NCI-H774 (cell line): Measurements from ENCODE around the gene RHD.
"Not testable (repeated sequence)": the region's sequence is repeated elsewhere in the genome, so short reads cannot be mapped to it uniquely, and the experiment has no call there.

Experiments
- DNase-seq: peaks from one replicate; lab custom pipeline; 2025; lab: John Stamatoyannopoulos, UW

RHD gene

DNA sequence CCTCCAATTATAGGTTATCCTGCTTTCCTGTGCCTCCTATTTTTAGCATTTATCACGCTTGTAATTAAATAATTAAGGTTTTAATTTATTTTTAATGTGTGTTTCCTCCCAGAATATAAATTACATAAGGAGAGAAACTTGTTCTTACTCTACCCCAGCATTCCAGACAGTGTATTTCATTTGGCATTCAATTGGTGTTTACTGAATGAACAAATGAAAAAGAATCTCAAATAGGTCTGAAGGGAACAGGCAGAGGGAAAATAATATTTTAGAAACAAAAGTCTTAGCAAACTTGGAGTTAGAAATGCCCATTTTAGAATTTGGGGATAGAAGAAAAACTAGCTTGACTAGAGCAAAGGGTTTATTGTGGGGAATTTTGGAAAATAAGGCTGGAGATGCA is 15.1 kb upstream of the RHD start:
- no peak for DNase-seq

DNA sequence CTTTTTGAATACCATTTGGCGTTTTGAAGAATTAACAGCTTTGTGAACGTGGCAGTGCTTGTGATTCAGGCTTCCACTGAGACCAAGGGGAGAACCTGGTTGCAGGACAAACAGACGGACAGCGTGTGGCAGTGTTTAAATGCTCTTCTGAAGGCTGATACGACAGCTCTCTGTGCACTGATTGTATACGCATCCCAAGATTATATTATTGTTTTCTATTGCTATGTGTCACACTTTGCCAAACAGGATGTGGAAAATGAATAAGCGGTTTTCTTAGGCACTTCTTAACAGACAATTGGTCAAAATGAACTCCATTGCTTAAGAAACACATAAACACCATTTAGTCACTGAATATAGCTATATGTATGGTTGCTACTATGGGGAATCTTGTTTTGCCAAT is 12.5 kb upstream of the RHD start:
- DNase-seq = not testable (repeated sequence)

DNA sequence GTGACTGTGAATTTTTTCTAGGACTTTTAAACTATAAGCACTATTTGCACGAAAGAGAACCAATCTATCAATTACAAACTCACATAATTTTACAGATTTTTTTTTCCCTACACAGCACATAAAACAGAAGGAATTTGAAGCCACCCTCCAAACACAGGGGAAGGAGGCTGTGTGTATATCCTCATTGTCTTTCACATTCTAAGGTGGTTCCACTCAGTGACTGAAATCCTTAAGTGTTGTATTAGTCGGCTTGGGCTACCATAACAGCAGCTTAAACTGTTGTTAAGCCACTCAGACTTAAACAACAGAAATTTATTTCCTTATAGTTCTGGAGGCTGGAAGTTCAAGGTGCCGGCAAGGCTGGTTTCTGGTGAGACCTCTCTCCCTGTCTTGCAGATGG is 12.0 kb upstream of the RHD start:
- DNase-seq = not testable (repeated sequence)

DNA sequence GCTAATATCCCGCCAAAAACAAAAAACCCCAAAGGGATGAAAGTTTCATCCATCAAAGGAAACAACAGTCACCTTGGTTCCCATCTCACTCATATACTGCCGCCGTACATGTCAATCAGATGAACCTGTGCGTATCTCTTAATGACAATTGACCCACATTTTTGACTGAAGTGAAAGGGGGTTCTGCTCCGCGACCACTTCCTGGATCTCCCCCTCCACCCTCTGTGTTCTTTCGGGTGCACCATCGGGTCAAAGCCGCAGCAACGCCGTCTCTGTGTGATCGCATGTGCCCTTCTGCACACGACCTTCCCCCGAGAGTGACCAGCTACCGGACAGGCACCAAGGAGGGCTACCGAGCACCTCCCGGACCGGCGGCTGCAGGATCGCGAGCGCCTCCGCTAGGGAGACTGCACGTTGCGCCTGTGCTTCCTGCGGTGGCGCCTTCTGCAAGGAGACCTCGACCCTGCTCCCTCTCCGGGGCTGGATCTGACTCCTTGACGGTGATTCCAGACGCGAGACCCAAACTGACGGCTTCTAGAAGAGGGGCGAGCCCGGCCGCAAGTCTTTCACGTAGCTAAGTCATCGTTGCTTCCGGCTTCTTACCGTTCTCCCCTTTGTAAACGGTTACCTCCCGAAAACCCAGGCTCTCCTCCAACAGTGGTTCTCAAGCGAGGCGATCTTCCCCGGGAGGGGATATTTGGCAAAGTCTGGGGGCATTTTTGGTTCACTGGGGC is 5.6 kb upstream of the RHD start:
- DNase-seq = not testable (repeated sequence)

DNA sequence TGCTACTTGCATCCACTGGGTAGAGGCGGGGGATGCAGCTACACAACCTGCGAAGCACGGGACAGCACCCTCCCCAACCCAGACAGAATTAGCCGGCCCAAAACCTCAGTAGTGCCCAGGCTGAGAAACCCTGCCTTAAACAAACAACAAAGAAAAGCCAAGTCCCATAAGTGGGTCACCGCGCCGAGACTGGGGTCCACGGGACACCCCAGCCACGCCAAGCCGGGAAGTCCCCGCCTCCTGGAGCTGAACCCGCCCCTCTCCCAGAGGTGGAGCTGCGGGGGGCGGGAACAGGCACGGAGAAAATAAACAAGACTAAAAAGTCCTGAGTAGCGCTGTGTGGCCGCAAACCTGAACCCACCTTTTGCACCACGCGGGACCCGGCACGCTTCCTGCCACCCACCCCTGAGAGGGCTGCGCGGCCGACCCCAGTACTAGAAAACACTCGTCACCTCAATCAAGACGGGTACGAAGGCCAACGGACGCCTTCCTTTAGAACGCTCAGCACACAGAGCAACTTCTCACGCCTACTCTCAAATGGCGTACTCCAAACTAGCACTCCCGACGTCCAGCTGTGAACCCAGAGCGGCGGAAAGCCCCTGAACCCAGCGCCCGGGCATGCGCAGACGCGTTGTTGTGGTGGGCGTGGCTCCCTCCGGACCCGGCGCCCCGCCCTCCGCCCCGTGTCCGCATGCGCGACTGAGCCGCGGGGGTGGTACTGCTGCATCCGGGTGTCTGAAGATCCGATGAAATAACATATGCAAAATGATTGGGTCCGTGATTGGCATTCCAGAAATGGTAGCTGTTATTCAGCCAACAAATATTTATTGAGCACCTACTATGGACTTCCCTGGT is 4.8 kb upstream of the RHD start:
- peak; percentile 43 for DNase-seq

DNA sequence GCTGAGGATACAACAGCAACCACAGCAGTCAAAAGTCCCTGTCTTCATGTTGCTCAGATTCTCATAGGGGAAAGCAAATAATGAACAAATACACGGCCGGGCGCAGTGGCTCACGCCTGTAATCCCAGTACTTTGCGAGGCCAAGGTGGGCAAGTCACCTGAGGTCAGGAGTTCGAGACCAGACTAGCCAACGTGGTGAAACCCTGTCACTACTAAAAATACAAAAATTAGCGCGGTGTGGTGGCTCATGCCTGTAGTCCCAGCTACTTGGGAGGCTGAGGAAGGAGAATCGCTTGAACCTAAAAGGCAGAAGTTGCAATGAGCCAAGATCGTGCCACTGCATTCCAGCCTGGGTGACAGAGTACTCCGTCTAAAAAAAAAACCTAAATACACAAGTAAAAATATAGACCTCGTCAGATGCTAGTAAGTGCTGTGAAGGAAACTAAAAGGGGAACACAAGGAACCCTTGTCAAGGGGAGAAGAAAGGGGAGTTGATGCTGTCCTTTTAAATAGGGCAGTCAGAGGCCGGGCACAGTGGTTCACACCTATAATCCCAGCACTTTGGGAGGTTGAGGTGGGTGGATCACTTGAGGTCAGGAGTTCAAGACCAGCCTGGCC is 4.1 kb upstream of the RHD start:
- not testable (repeated sequence) for DNase-seq

DNA sequence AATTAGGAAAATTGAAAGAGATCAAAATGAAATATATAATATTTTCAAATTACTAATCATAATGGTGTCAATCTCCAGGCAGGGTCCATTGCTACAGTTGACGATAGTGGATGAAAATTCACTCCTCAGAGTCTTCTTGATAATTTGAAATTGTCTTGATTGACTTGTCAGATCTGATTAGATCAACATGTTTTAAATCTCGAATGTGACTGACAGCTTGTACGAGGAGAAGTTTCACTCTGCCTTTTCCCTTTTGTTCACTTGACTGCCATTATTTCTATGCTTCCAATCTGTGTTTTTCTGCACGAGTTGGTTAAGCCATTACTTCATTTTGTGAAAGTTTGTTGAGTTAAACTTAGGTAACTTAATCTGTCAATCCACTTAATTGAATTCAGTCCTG is 3.3 kb downstream of the RHD start:
- DNase-seq = not testable (repeated sequence)

DNA sequence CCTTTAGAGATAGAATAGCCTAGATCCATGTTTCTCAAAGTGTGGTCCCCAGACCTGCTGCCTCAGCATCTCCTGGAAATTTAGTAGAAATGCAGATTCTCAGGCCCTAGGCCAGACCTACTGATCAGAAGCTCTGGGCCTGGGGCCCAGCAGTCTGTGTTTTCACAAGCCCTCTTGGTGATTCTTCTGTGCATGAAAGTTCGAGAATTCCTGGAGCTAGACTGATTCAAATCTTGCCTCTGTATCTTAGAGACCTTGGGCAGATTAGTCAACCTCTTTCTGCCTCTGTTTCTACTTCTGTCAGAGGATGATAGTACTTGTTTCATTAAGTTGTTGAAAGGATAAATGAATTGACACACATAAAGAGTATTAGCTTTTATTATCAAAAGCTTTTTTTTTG is 5.0 kb downstream of the RHD start:
- DNase-seq = not testable (repeated sequence)

DNA sequence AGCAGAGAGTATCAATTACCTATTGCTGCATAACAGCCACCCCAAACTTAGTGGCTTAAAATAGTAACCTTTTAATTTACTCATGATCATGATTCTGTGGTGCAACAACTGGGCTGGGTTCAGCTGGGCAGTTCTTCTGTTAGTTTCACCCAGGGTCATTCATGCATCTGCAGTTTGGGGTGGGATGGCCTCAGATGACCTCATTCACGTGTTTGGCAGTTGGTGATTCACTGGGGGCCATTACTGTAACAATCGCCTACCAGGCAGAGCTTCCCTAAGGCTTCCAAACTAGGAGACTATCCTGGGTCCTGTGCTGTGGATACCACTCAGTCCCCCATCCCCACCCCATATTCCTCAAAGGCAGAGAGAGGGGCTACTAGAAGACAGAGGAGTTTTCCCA is 6.0 kb downstream of the RHD start:
- DNase-seq = not testable (repeated sequence)

DNA sequence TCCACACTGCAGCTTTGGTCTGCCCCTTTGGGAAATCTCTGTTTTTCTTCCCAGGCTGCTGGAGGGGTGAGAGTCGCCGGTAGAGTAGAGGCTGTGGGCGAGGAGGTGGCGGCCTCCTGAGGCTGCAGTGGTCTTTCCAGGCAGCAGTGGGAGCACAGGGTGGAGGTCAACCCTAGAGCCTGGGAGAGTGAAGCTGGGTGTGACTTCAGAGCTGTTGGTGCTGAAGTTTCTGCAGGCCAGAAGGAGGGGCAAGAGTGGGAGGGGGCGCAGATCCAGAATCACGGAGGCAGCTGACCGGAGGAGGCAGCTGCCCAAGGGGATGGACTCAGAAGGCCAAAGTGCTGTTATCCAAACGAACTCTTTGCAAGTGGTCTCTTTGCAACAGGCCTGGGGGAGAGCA is 6.5 kb downstream of the RHD start:
- DNase-seq = not testable (repeated sequence)

DNA sequence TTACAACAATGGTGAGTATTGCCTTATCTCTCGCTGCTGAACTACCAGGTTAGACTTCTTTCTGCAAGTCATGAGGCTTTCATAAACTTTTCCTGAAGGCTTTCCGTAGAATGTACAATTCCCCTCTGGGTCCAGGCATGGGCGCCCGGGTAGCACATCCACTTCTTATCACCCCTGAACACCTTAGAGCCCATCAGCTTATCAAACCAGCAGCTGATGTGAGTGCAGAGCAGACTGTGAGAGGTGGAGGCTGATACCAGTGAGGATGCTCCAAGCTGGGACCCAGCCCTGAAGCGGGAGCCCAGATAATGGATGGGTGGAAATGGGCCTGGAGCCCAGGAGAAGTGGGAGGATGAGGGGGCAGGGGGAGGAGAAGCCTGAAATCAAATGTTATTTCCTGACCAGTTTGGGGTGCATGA is 7.4 kb downstream of the RHD start:
- DNase-seq = not testable (repeated sequence)

DNA sequence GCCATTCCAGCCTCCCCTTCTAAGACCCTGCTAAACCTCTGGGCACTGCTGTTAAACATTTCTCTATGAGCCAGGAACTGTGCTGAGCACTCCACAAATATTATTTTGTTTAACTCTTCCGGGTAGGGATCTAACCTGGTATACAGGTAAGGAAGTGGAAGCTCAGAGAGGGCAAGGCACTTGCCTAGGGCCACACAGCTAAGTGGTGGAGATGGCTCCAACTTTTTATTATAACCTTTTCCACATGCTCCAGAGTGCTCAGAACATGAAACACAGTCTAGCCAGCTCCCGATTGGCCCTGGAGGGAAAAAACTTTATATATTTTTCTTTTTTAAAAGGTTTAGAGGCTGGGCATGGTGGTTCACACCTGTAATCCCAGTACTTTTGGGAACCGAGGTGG is 13.6 kb downstream of the RHD start:
- DNase-seq = not testable (repeated sequence)

DNA sequence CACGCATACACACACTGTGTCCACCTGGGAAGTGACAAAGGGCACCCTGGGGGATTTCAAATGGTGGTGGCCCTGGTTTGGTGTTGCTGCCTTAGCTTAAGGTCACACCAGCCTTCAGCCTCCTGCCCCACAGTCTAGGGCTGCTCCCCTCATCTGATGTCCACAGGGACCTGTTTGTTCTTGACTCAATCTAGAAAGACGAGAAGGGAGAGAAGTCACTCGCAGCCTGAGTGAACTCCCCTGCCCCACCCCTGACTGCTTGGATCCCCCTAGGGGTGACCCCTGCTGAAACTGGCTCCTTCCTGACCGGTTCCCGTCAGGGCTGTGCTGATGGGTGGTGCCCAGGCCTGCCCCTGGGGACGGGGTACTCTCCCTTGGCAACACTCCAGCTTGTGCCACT is 14.9 kb downstream of the RHD start:
- DNase-seq = not testable (repeated sequence)

DNA sequence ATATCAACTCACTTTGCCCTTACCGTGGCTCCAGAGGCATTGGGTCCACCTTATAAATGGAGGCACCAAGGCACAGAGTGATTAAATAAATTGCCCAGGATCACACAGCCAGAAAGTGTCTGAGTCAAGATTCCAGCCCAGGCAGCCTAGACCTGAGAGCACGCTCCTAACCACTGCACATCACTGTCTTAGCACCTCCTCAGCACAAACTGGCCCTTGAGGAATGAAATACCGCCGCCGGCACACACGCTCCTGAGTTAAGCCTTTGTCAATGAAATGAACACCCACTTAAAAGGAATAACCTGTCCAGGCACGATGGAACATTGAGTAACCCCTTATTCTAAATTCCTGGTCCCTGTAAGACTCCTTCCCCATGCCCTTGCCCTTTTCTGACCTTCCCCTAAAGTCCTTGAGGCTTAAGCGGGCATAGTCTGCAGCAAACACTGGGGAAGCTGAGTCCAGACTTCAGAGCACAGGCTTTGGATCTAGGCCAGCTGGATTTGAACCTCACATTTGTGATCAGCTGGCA is 16.3 kb downstream of the RHD start:
- DNase-seq = not testable (repeated sequence)

DNA sequence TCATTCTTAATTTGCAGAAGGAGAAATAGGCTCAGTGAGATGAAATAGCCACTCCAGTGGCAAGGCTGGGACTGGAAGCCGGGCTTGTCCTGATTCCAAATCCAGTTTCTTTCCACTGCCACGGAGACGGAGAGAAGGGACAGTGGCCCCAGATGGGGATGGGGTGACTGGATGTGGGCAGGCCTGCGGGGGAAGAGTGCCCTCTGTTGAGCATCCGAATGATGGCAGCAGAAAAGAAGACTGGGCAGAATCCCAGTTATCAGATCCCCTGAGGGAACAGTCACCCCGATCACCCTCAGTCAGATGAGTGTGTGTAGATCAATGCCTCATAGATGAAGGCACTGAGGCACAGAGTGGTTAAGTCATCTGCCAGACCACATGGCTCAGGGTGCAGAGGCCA is 17.7 kb downstream of the RHD start:
- DNase-seq = not testable (repeated sequence)

DNA sequence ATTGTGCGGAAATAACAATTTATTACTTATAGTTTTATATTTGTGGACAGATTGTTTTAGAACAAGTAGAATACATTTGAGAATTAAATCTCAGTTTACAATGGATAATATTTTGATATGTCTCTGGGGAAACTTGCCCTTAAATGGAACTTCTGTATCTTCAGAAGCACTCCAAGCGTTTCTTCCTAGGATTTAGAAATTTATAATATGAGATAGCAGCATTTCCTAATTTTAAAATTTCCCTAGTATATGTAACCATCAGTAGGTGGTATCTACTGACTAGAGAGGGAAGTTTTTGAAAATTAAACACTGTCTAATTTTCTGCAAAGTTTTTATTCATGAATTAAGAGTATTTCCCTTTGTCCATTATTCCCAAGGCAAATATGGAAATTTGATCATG is 21.1 kb downstream of the RHD start:
- DNase-seq = not testable (repeated sequence)

DNA sequence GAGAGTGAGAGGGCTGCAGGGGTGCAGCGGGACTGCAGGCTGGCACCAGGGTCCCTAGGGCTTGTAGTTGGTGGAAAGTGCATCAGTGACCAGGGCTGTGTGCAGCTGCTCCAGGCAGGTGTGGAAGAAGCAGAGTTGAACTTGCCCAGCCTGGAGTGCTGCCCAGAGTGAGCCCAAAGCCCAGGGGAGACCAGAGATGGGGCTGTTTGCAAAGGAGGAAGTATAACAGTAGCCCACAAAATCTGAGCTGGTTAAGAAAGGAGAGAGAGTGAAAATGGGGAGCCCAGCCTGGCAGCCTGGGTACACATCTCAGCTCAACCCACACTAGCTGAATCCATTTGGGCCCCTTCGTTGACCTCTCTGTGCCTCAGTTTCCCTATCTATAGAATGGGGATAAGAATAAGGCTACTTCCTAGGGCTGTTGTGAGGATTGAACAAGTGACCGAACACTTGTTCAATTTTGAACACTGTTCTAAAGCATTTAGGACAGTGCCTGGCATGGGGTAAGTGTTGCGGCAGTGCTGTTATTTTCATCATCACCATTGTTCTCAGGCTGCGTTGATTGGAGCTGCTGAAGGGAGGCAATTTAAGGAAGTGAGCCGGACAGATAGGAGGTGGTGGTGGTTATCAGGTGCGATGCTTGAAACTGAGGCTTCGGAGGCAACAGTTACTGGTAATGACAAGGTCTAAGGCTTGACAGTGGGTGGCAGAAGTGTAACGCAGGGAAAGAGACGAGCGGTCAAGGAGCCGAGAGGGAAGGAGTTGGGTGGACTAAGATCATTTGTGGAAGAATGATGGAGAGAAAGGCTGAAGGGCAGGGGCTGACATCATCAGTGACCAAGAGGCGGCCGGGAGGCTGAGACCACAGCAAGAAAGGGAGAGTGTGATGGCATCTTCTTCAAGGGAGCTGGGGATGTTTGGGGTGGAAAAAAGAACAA is 22.8 kb downstream of the RHD start:
- not testable (repeated sequence) for DNase-seq

DNA sequence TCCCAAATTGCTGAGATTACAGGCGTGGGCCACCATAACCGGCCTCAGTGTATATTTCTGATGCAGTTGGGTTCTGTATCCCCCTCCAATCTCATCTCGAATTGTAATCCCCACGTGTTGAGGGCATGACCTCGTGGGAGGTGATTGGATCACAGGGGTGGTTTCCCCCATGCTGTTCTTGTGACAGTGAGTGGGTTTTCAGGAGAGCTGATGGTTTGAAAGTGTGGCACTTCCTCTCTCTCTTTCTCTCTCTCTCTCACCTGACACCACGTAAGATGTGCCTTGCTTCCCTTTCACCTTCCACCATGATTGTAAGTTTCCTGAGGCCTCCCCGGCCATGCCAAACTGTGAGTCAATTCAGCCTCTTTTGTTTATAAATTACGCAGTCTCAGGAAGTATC is 24.2 kb downstream of the RHD start:
- DNase-seq = not testable (repeated sequence)

DNA sequence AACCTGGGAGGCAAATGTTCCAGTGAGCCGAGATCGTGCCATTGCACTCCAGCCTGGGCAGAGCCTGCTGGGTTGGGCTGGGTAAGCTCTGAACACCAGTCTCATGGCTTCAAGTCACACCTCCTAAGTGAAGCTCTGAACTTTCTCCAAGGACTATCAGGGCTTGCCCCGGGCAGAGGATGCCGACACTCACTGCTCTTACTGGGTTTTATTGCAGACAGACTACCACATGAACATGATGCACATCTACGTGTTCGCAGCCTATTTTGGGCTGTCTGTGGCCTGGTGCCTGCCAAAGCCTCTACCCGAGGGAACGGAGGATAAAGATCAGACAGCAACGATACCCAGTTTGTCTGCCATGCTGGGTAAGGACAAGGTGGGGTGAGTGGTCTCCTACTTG is 28.4 kb downstream of the RHD start:
- DNase-seq = not testable (repeated sequence)

DNA sequence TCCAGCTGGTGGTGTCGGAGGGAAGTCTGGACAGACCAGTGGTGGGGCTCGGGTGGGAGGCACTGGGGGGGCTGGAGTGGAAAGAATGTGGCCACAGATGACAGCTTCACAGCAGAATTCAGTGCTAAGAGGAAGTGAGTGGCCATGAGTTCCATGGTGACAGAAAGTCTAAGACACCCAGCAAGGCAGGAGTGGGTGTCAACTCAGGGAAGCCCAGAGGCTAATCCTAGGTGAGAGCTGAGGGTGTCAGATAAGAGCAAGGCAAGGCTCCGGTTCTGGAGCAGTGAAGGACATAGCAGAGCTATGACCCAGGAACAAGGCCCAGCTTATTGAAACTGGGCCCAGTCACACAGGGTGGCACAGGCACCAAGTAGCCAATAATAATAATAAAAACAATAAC is 30.0 kb downstream of the RHD start:
- DNase-seq = not testable (repeated sequence)

DNA sequence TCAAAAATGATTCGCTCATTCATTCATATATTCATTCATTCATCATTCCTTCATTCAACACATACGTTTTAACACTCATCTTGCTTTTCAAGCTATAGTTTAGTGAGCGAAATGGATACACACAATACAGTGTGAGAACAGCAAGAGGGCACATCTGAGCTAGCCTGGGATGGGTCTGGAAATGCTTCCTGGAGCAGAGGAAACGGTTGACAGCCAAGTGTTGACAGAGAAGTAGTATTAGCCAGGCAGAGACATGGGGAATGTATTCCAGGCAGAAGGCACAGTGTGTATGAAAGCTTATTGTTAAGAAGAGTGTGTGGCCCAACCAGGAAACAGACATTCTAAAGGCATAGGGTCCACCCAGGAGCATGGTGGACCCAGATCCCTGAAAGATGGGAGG is 32.6 kb downstream of the RHD start:
- DNase-seq = not testable (repeated sequence)
